ENCODE results near the gene CTNNA2. TPM values are rescaled to one million over a fixed set of nuclear protein-coding genes. Genes with fewer than 3 reads are reported as not detected.

CTNNA2 gene
- total RNA-seq, 1 donor from 2014 or later, result 43.5 TPM

GRCh38 chr2:79892123-79892522 lies 379.3 kb downstream of the CTNNA2 start:
- no peak overlapping the region for H3K27ac Mint-ChIP-seq
- peaks cover 3% of the 10 kb centered on the region for H3K4me1 Mint-ChIP-seq

GRCh38 chr2:79899196-79899595 lies 386.3 kb downstream of the CTNNA2 start:
- H3K9ac ChIP-seq, result no peak overlapping the region
- H2AFZ ChIP-seq (replicated peaks), result no peak overlapping the region
- H3K9me3 Mint-ChIP-seq, result no peaks in the 10 kb centered on the region
- H3K27me3 ChIP-seq, result no peaks in the 10 kb centered on the region
- H3K4me2 ChIP-seq, result no peak overlapping the region
- H3K4me3 ChIP-seq, result no peak overlapping the region
- H4K20me1 ChIP-seq (ENCODE audit: low read depth), result no peaks in the 10 kb centered on the region
- peaks cover 9% of the 10 kb centered on the region for H3F3A ChIP-seq (ENCODE audit: low read depth)
- no peak for TF ChIP-seq CTCF (IDR thresholded peaks at IDR 0.05)
- no peak for TF ChIP-seq EZH2phosphoT487 (IDR thresholded peaks at IDR 0.05)
- no peak for TF ChIP-seq EZH2 (IDR thresholded peaks at IDR 0.05)
- peaks cover 27% of the 10 kb centered on the region for H3K4me1 Mint-ChIP-seq
- H3K27ac Mint-ChIP-seq, result no peak overlapping the region
- peak; percentile 21 for DNase-seq (ENCODE audit: low spot score)
- H3K4me1 ChIP-seq, result peaks cover 19% of the 10 kb centered on the region
- no peaks in the 10 kb centered on the region for H3K27me3 Mint-ChIP-seq (ENCODE audit: insufficient read depth, low read depth)
- H3K9me3 ChIP-seq (ENCODE audit: low read depth), result no peaks in the 10 kb centered on the region
- H3K36me3 Mint-ChIP-seq, result peaks cover 5% of the 10 kb centered on the region
- no peaks in the 10 kb centered on the region for H3K79me2 ChIP-seq (ENCODE audit: low read depth)
- no peak overlapping the region for H3K27ac ChIP-seq
- no peaks in the 10 kb centered on the region for H3K36me3 ChIP-seq
- no peak overlapping the region for H3K4me3 Mint-ChIP-seq

More at GRCh38 chr2:79892123-79892522, 379.3 kb downstream of the CTNNA2 start:
- TF ChIP-seq EZH2phosphoT487 (IDR thresholded peaks at IDR 0.05), result no peak
- no peaks in the 10 kb centered on the region for H3K79me2 ChIP-seq (ENCODE audit: low read depth)
- H2AFZ ChIP-seq (replicated peaks), result no peak overlapping the region
- no peaks in the 10 kb centered on the region for H3K27me3 Mint-ChIP-seq (ENCODE audit: insufficient read depth, low read depth)
- H3K4me2 ChIP-seq, result no peak overlapping the region
- H3K9ac ChIP-seq, result no peak overlapping the region
- no peaks in the 10 kb centered on the region for H3K27me3 ChIP-seq
- H3K36me3 ChIP-seq, result no peaks in the 10 kb centered on the region
- H4K20me1 ChIP-seq (ENCODE audit: low read depth), result no peaks in the 10 kb centered on the region
- no peak overlapping the region for H3K27ac ChIP-seq
- no peak overlapping the region for H3K4me3 Mint-ChIP-seq
- no peaks in the 10 kb centered on the region for H3K4me1 ChIP-seq
- H3K9me3 Mint-ChIP-seq, result no peaks in the 10 kb centered on the region
- H3F3A ChIP-seq (ENCODE audit: low read depth), result no peaks in the 10 kb centered on the region
- DNase-seq (ENCODE audit: low spot score), result no peak
- no peak overlapping the region for H3K4me3 ChIP-seq
- no peaks in the 10 kb centered on the region for H3K9me3 ChIP-seq (ENCODE audit: low read depth)
- H3K36me3 Mint-ChIP-seq, result peaks cover 7% of the 10 kb centered on the region

- no peak overlapping the region for H3K4me3 ChIP-seq
- Mint-ChIP-seq H3K9me3 (no peaks in the 10 kb centered on the region), H3K36me3 (peaks cover 5% of the 10 kb centered on the region), H3K27me3 (ENCODE audit: insufficient read depth, low read depth) (no peaks in the 10 kb centered on the region), H3K27ac (no peak overlapping the region), H3K4me1 (peaks cover 27% of the 10 kb centered on the region), H3K4me3 (no peak overlapping the region)
- H3K27ac ChIP-seq, result no peak overlapping the region
- no peaks in the 10 kb centered on the region for H3K36me3 ChIP-seq
- H4K20me1 ChIP-seq (ENCODE audit: low read depth), result no peaks in the 10 kb centered on the region
- peak overlapping the region; percentile 44 for H3K4me2 ChIP-seq
- H3K4me1 ChIP-seq, result peaks cover 19% of the 10 kb centered on the region
- no peaks in the 10 kb centered on the region for H3K79me2 ChIP-seq (ENCODE audit: low read depth)
- H3K9ac ChIP-seq, result no peak overlapping the region
- no peak for DNase-seq (ENCODE audit: low spot score)
- TF ChIP-seq EZH2phosphoT487 (IDR thresholded peaks at IDR 0.05) (no peak), EZH2 (IDR thresholded peaks at IDR 0.05) (no peak)
- H3K27me3 ChIP-seq, result no peaks in the 10 kb centered on the region
- no peaks in the 10 kb centered on the region for H3K9me3 ChIP-seq (ENCODE audit: low read depth)
- H3F3A ChIP-seq (ENCODE audit: low read depth), result peaks cover 9% of the 10 kb centered on the region
- no peak overlapping the region for H2AFZ ChIP-seq (replicated peaks)
These were observed 388.3 kb downstream of the CTNNA2 start for GRCh38 chr2:79901161-79901560.

- Histone ChIP-seq H3K9me3 (ENCODE audit: low read depth) (no peaks in the 10 kb centered on the region), H3K4me3 (no peak overlapping the region), H3K4me1 (peaks cover 18% of the 10 kb centered on the region), H3K79me2 (ENCODE audit: low read depth) (no peaks in the 10 kb centered on the region), H2AFZ (replicated peaks) (no peak overlapping the region), H3K27ac (no peak overlapping the region), H3K4me2 (no peak overlapping the region), H3K9ac (no peak overlapping the region), H3K27me3 (no peaks in the 10 kb centered on the region), H4K20me1 (ENCODE audit: low read depth) (no peaks in the 10 kb centered on the region), H3F3A (ENCODE audit: low read depth) (peaks cover 6% of the 10 kb centered on the region), H3K36me3 (no peaks in the 10 kb centered on the region)
- Mint-ChIP-seq H3K9me3 (no peaks in the 10 kb centered on the region), H3K27ac (no peak overlapping the region), H3K36me3 (no peaks in the 10 kb centered on the region), H3K27me3 (ENCODE audit: insufficient read depth, low read depth) (no peaks in the 10 kb centered on the region), H3K4me3 (no peak overlapping the region), H3K4me1 (peaks cover 27% of the 10 kb centered on the region)
- TF ChIP-seq CTCF (IDR thresholded peaks at IDR 0.05) (no peak), EZH2phosphoT487 (IDR thresholded peaks at IDR 0.05) (no peak), EZH2 (IDR thresholded peaks at IDR 0.05) (no peak)
- no peak for DNase-seq (ENCODE audit: low spot score)
These were observed 390.6 kb downstream of the CTNNA2 start for GRCh38 chr2:79903222-79904000.

Measured in neural progenitor cell (in vitro differentiated cells).